Renal cortex interstitium (tissue), 15 donors: ENCODE measurements around the gene INPPL1. TPM values are rescaled to one million over a fixed set of nuclear protein-coding genes. Genes with fewer than 3 reads are reported as not detected.
"Not testable (repeated sequence)": the region's sequence is repeated elsewhere in the genome, so short reads cannot be mapped to it uniquely, and the experiment has no call there.

Experiments used
- DNase-seq, 11 donors: peaks; one replicate each; pipeline ENCODE4 v3.0.0-alpha.2; 2013; ENCODE audit warnings: low read depth in 9 of 11, low spot score in 4 of 11; ENCODE audit errors: extremely low read depth in 1 of 11
- long read RNA-seq, 16 experiments: transcript quantifications; one replicate each; lab custom pipeline, GENCODE V29; 2026
- polyA plus RNA-seq, 3 donors: library from polyadenylated mRNA; unstranded; fragments of 120-200 nt; gene quantifications; one replicate each; pipeline ENCODE4 v1.2.1, GENCODE V29; 2013; ENCODE audit not compliant: insufficient read length in 3 of 3

The INPPL1 gene, protein sequence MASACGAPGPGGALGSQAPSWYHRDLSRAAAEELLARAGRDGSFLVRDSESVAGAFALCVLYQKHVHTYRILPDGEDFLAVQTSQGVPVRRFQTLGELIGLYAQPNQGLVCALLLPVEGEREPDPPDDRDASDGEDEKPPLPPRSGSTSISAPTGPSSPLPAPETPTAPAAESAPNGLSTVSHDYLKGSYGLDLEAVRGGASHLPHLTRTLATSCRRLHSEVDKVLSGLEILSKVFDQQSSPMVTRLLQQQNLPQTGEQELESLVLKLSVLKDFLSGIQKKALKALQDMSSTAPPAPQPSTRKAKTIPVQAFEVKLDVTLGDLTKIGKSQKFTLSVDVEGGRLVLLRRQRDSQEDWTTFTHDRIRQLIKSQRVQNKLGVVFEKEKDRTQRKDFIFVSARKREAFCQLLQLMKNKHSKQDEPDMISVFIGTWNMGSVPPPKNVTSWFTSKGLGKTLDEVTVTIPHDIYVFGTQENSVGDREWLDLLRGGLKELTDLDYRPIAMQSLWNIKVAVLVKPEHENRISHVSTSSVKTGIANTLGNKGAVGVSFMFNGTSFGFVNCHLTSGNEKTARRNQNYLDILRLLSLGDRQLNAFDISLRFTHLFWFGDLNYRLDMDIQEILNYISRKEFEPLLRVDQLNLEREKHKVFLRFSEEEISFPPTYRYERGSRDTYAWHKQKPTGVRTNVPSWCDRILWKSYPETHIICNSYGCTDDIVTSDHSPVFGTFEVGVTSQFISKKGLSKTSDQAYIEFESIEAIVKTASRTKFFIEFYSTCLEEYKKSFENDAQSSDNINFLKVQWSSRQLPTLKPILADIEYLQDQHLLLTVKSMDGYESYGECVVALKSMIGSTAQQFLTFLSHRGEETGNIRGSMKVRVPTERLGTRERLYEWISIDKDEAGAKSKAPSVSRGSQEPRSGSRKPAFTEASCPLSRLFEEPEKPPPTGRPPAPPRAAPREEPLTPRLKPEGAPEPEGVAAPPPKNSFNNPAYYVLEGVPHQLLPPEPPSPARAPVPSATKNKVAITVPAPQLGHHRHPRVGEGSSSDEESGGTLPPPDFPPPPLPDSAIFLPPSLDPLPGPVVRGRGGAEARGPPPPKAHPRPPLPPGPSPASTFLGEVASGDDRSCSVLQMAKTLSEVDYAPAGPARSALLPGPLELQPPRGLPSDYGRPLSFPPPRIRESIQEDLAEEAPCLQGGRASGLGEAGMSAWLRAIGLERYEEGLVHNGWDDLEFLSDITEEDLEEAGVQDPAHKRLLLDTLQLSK
- 100 to 1,000 TPM; 138 to 166 (median 157) TPM for polyA plus RNA-seq
- long read RNA-seq, donor 1, partial matches to known transcripts, result 20 of 24 reads
- long read RNA-seq, donor 1, other reads (novel, unspliced or antisense), result 0 of 24 reads
- long read RNA-seq, donor 2, partial matches to known transcripts, result 24 of 26 reads
- long read RNA-seq, donor 2, other reads (novel, unspliced or antisense), result 0 of 26 reads
- long read RNA-seq, donor 3, transcript INPPL1-210 (9 exons, 1,238 nt), result major isoform, 5 of 35 reads
- long read RNA-seq, donor 3, partial matches to known transcripts, result 26 of 35 reads
- long read RNA-seq, donor 3, other reads (novel, unspliced or antisense), result 0 of 35 reads
- long read RNA-seq, donor 4, partial matches to known transcripts, result 51 of 59 reads
- long read RNA-seq, donor 4, other reads (novel, unspliced or antisense), result 0 of 59 reads
- long read RNA-seq, donor 5, result 0 reads
- long read RNA-seq, donor 6, full-length matches to known transcripts, result 12 of 38 reads
- long read RNA-seq, donor 6, partial matches to known transcripts, result 26 of 38 reads
- long read RNA-seq, donor 6, other reads (novel, unspliced or antisense), result 0 of 38 reads
- long read RNA-seq, donor 7, partial matches to known transcripts, result 35 of 42 reads
- long read RNA-seq, donor 7, other reads (novel, unspliced or antisense), result 0 of 42 reads
- long read RNA-seq, donor 8, partial matches to known transcripts, result 133 of 138 reads
- long read RNA-seq, donor 8, other reads (novel, unspliced or antisense), result 0 of 138 reads
- long read RNA-seq, donor 9, full-length matches to known transcripts, result 5 of 18 reads
- long read RNA-seq, donor 9, partial matches to known transcripts, result 13 of 18 reads
- long read RNA-seq, donor 9, other reads (novel, unspliced or antisense), result 0 of 18 reads
- long read RNA-seq, donor 10, partial matches to known transcripts, result 30 of 34 reads
- long read RNA-seq, donor 10, other reads (novel, unspliced or antisense), result 0 of 34 reads
- long read RNA-seq, donor 11, full-length matches to known transcripts, result 6 of 43 reads
- long read RNA-seq, donor 11, partial matches to known transcripts, result 37 of 43 reads
- long read RNA-seq, donor 11, other reads (novel, unspliced or antisense), result 0 of 43 reads
- long read RNA-seq, donor 12, partial matches to known transcripts, result 0 of 1 reads
- long read RNA-seq, donor 12, other reads (novel, unspliced or antisense), result 0 of 1 reads
- long read RNA-seq, donor 13, result 0 reads
- long read RNA-seq, donor 14, partial matches to known transcripts, result 14 of 17 reads
- long read RNA-seq, donor 14, other reads (novel, unspliced or antisense), result 0 of 17 reads
- long read RNA-seq, donor 15, partial matches to known transcripts, result 21 of 23 reads
- long read RNA-seq, donor 15, other reads (novel, unspliced or antisense), result 0 of 23 reads
- long read RNA-seq, donor 16, full-length matches to known transcripts, result 23 of 174 reads
- long read RNA-seq, donor 16, partial matches to known transcripts, result 151 of 174 reads
- long read RNA-seq, donor 16, other reads (novel, unspliced or antisense), result 0 of 174 reads

DNA sequence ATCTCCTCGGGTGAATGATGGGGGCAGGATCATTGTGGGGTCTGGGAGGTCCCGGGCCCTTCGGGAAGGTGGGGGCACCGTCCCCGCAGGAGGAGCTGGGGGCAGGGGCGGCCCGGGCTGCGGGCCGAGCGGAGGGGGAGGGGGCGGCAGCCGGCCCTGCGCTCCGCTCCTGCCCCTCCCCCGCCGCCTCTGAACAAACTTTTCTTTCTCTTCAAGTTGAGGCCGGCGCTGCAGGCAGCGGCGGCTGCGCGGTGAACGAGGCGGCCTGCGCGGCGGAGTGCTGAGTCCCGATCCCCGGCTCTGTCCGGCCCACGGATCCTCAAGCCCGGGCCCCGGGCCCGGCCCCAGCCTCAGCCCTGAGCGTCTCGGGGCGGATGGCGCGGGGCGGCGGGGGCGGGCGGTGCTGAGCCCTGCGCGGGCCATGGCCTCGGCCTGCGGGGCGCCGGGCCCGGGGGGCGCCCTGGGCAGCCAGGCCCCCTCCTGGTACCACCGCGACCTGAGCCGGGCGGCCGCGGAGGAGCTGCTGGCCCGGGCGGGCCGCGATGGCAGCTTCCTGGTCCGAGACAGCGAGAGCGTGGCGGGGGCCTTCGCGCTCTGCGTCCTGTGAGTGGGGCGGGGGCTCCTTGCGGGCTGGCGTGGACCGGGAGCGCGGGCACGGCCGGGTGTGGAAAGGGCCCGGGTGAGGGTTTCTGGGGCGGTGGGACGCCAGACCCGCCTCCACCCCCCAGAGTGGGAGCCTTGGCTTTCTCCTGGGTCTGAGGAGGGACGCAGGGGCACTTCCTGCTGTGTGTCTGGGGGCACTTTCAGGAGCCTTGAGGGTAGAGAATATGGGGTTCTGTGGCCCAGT, at the start of gene INPPL1:
Gene INPPL1 (plus strand): TSS at position 204 of the 847 bp plus-strand sequence. CDS start 218 bp downstream, at position 422.
- DNase-seq, result no peak

DNA sequence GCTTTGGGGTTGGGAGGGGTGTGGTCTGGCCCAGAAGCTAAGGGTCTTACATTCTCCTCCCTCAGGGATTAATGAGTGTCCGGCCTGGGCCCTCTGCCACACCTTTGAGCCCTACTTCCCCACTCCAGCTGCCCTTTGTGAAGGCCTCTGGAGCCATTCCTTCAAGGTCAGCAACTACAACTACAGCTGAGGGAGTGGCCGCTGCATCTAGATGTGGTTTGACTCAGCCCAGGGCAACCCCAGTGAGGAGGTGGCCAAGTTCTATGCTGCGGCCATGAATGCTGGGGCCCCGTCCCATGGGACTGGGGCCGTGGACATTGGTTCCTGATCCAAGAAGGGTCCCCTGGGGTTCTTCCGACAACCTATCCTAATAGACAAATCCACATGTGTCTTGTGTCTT, 46.9 kb upstream of the INPPL1 start:
- no peak for DNase-seq

DNA sequence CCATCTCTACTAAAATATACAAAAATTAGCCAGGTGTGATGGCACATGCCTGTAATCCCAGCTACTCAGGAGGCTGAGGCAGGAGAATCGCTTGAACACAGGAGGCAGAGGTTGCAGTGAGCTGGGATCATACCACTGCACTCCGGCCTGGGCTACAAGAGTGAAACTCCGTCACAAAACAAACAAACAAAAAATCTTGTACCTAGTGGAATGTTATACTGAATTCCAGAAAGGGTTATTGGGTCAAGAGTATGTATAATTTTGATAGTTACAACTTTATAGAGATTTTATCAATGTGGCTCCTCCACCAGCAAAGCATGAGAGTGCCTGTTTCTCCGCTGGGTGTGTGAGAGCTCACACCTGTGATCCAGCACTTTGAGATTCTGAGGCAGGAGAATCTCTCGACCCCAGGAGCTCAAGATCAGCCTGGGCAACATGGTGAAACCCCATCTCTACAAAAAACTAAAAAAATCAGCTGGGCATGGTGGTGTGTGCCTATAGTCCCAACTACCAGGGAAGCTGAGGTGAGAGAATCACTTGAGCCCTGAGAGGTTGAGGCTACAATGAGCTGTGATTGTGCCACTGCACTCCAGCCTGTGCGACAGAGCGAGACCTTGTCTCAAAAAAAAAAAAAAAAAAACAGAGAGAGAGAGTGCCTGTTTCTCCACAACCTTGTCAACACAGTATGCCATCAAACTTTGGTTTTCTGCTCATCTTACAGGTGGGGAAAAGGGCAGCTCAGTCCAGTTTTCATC, 45.3 kb upstream of the INPPL1 start:
- DNase-seq, result no peak

DNA sequence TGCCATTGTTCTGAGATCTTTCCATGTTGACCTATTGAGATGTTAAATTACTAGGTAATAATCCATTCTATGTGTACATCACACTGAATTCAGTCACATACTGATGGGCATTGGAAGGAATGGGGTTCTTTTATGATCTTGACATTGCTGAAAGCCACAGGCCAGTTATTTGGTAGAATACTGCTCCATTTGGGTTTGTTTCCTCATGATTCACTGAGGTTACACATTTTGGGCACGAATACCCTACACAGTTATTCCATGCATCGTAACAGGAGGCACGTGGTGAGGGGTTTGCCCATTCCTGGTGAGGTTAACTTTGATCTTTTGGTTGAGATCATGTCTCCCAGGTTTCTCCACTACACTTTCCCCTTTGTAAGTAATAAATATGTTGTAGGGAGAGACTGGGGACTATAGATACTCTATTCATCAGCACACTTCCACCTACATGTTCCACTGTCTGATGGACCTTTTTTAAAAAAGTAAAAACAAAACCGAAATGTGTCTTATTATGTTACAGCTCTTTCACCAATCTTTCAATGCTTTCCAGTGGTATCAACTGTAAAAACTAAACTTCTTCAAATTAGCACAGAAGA, 44.7 kb upstream of the INPPL1 start:
- no peak for DNase-seq

DNA sequence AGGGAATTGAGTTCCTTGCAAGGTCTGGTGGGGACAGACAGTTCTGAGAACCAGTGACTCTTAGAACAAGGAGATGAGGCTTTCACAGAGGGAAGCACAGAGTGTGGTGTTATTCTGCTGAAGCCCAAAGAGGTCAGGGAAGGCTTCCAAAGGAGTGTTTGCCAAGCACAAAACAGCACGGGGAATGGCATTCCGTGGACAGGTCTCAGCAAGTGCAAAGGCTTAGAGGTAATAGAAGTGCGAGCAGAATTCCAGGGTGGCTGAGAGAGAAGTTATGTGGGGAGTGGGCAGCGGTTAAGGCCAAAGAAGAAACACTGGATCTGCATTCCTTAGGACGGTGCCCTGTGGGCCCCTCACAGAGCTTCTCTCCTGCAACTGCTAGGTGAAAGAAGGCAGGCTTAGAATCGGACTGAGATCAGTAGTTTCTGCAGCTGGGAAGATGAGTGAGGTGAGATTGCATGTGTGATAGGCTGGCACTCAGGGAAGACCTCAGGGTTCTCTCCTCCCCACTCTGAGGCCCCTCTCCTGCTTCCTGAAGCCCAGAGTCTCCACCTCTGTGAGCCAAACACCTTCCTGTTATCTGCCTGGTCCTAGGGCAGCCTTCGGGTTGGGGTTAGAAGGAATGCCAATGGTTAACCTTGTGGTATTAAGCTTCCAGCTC, 43.5 kb upstream of the INPPL1 start:
- DNase-seq, result not testable (repeated sequence)

DNA sequence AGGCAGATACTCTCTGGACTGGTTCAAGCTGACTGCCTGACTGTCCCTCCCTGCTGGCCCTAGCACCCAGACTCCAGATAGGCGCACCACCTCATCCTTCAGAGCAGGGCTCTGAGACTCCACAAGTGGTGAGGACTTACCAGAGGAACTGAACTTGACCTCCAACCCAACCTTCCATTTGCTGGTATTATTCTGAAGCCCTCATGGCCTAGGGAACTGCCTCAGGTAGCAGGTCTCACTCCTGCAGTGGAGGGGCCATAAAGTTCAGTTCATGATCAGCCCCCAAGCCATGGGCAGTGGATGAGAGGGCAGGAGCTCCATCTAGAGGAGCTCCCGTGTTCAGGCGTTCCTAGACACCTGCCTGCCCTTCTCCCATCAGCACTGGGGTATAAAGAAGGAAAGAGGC, 43.0 kb upstream of the INPPL1 start:
- DNase-seq, result not testable (repeated sequence)

DNA sequence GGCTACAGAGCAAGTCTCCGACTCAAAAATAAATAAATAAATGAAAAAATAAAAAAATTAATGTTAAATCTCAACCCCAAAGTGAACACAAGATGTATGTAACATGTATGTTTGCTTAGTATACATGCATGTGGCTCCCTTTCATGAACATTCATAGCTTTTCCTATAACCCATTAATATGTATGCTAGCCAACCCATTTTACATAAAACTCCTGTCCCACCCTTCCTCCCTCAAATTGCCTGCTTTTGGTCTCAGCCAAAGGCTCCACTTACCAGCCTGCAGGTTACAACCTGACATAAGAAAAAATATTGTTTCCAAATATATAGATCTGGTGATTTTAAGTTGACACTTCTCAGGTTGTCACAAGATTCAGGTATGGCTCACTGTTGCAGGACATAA, 36.3 kb upstream of the INPPL1 start:
- no peak for DNase-seq

DNA sequence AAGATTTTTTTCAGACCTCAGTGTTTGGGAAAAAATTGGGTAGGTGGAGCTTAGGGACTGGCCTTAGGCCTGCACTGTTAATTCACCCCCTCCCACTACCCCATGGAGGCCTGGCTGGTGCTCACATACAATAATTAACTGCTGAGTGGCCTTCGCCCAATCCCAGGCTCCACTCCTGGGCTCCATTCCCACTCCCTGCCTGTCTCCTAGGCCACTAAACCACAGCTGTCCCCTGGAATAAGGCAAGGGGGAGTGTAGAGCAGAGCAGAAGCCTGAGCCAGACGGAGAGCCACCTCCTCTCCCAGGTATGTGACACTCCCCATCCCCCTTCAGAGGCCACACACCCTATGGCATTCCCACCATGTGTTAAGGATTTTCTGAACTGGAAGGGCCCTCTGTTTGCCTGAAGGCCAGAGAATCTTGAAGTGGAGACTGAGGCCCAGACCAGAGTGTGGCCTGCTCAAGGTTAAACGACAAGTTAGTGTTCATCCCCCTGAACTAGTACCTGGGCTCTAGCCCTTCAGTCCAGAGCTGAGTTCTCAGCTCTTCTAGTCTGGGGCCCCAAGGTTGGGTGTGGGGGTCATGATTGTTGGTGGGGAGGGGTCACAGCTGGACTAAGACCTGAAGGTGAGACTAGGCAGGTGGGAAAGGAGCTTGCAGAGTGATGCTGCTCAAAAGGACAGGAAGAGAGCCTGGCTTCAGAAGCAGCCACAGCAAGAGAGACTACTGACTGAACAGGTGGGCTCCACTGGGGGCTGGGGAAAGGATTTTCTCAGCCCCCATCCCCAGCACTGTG, 34.9 kb upstream of the INPPL1 start:
- peak in 6 of 11 donors; percentile 36 to 70 (median 47) for DNase-seq

DNA sequence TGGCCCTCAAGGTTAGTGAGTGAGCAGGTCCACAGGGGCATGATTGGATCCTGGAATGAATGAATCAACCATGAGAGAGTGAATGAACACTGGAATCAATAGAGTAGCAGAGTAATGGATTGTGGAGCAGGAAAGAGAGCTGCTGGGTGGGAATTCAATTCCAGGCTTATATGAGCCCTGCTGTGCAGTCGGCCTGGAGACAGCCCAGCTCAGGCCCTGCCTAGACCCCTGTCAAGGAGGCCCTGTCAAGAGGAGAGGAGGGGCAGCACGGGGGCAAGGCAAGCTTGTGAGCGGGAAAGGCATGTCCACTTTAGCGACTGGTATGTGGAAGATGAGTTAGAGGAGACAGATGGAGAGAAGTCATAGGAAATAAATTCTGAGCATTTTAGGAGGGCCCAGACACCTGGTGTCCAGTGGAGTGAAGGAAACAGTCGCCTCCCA, 33.9 kb upstream of the INPPL1 start:
- no peak for DNase-seq

DNA sequence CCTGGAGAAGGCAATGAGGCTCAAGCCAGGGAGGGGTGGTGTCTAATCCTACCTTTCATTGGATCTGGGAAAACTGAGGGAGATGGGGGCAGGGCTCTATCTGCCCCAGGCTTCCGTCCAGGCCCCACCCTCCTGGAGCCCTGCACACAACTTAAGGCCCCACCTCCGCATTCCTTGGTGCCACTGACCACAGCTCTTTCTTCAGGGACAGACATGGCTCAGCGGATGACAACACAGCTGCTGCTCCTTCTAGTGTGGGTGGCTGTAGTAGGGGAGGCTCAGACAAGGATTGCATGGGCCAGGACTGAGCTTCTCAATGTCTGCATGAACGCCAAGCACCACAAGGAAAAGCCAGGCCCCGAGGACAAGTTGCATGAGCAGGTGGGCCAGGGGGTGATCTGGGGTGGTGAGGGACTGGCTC, 32.6 kb upstream of the INPPL1 start, which contains the start of gene FOLR1:
Gene FOLR1 (plus strand): TSS at position 180 of the 421 bp plus-strand sequence. CDS start 34 bp downstream, at position 214.
- no peak for DNase-seq

DNA sequence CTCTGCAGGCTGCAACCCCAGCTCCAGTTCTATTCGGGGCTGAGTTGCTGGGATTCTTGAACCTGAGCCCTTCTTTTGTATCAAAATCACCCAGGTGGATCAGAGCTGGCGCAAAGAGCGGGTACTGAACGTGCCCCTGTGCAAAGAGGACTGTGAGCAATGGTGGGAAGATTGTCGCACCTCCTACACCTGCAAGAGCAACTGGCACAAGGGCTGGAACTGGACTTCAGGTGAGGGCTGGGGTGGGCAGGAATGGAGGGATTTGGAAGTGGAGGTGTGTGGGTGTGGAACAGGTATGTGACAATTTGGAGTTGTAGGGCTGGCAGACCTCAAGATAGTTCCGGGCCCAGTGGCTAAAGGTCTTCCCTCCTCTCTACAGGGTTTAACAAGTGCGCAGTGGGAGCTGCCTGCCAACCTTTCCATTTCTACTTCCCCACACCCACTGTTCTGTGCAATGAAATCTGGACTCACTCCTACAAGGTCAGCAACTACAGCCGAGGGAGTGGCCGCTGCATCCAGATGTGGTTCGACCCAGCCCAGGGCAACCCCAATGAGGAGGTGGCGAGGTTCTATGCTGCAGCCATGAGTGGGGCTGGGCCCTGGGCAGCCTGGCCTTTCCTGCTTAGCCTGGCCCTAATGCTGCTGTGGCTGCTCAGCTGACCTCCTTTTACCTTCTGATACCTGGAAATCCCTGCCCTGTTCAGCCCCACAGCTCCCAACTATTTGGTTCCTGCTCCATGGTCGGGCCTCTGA, 28.9 kb upstream of the INPPL1 start:
- no peak for DNase-seq

DNA sequence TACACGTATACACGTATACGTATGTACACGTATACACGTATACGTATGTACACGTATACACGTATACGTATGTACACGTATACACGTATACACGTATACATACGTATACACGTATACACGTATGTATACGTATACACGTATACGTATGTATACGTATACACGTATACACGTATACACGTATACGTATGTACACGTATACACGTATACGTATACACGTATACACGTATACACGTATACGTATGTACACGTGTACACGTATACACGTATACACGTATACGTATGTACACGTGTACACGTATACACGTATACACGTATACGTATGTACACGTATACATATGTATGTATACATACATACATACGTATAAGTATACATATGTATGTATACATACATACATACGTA, 23.1 kb upstream of the INPPL1 start:
- not testable (repeated sequence) for DNase-seq
